GM18873 (cell line): ENCODE measurements around the gene PAX3.
"Not testable (repeated sequence)": the region's sequence is repeated elsewhere in the genome, so short reads cannot be mapped to it uniquely, and the experiment has no call there.

Experiments used
- ATAC-seq: cut with Tn5 transposase; IDR thresholded peaks from one replicate; pipeline ENCODE4 v1.9.1; 2021; ENCODE audit warnings: mild to moderate bottlenecking, moderate library complexity, moderate number of reproducible peaks; ENCODE audit not compliant: unreplicated experiment, low FRiP score

Gene PAX3

GRCh38 chr2:222160944-222161343 is 137.9 kb downstream of the PAX3 start:
- no peak for ATAC-seq

DNA sequence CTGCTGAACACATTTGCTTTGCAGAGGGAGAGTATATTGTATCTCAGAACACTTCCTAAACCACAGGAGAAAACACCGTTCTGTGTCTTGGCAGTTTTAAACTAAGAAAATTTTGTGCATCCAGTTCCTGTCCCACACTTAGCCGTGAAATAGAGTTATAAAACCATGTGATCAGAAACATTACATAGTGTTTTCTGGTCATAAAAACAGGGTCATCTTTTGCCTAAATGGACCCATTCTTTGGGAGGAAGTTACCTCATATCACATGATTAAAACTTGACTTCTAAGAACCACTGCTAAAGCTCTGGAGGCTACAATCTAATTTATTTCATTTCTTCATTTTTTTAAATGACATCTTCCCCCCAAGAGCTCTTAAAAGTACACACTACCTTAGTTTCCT is 138.7 kb downstream of the PAX3 start:
- ATAC-seq, result no peak

- ATAC-seq, result no peak
Measured at GRCh38 chr2:222159221-222159620, 139.6 kb downstream of the PAX3 start.

DNA sequence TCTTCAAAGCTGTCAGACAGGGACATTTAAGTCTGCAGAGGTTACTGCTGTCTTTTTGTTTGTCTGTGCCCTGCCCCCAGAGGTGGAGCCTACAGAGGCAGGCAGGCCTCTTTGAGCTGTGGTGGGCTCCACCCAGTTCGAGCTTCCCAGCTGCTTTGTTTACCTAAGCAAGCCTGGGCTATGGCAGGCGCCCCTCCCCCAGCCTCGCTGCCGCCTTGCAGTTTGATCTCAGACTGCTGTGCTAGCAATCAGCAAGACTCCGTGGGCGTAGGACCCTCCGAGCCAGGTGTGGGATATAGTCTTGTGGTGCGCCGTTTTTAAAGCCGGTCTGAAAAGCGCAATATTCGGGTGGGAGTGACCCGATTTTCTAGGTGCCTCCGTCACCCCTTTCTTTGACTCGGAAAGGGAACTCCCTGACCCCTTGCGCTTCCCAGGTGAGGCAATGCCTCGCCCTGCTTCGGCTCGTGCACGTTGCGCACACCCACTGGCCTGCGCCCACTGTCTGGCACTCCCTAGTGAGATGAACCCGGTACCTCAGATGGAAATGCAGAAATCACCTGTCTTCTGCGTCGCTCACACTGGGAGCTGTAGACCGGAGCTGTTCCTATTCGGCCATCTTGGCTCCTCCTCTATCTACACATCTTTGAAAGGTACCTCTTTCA is 143.7 kb downstream of the PAX3 start:
- not testable (repeated sequence) for ATAC-seq
